HG03135 (cell line): ENCODE results near the gene UBR3.
"Not testable (repeated sequence)": the region's sequence is repeated elsewhere in the genome, so short reads cannot be mapped to it uniquely, and the experiment has no call there.

Experiments
- ATAC-seq: cut with Tn5 transposase; IDR thresholded peaks from one replicate; pipeline ENCODE4 v1.9.1; 2021; ENCODE audit warnings: mild to moderate bottlenecking, moderate library complexity; ENCODE audit not compliant: unreplicated experiment

The UBR3 gene

GRCh38 chr2:169865492-169865891 lies 38.2 kb downstream of the UBR3 start:
- no peak for ATAC-seq

GRCh38 chr2:169866230-169866629 lies 39.0 kb downstream of the UBR3 start:
- ATAC-seq = not testable (repeated sequence)

GRCh38 chr2:169867579-169867978 lies 40.3 kb downstream of the UBR3 start:
- ATAC-seq = no peak

- no peak for ATAC-seq
Observed at GRCh38 chr2:169868951-169869350, 41.7 kb downstream of the UBR3 start.

- not testable (repeated sequence) for ATAC-seq
Observed at GRCh38 chr2:169871369-169871768, 44.1 kb downstream of the UBR3 start.

GRCh38 chr2:169871994-169872393 lies 44.7 kb downstream of the UBR3 start:
- no peak for ATAC-seq

- no peak for ATAC-seq
Observed at GRCh38 chr2:169877398-169877797, 50.1 kb downstream of the UBR3 start.

GRCh38 chr2:169887120-169887519 lies 59.9 kb downstream of the UBR3 start:
- no peak for ATAC-seq

- no peak for ATAC-seq
Observed at GRCh38 chr2:169891593-169892298, 64.5 kb downstream of the UBR3 start.

- ATAC-seq = no peak
Observed at GRCh38 chr2:169892951-169893350, 65.7 kb downstream of the UBR3 start.

- no peak for ATAC-seq
Observed at GRCh38 chr2:169895294-169895985, 68.2 kb downstream of the UBR3 start.

- no peak for ATAC-seq
Observed at GRCh38 chr2:169897834-169898233, 70.6 kb downstream of the UBR3 start.

- ATAC-seq = not testable (repeated sequence)
Observed at GRCh38 chr2:169900103-169900502, 72.8 kb downstream of the UBR3 start.

- no peak for ATAC-seq
Observed at GRCh38 chr2:169900686-169901085, 73.4 kb downstream of the UBR3 start.

GRCh38 chr2:169906731-169907130 lies 79.5 kb downstream of the UBR3 start:
- ATAC-seq = no peak

GRCh38 chr2:169909376-169909775 lies 82.1 kb downstream of the UBR3 start:
- no peak for ATAC-seq

GRCh38 chr2:169910109-169910799 lies 83.0 kb downstream of the UBR3 start:
- no peak for ATAC-seq

- no peak for ATAC-seq
Observed at GRCh38 chr2:169911119-169911518, 83.9 kb downstream of the UBR3 start.

- no peak for ATAC-seq
Observed at GRCh38 chr2:169916623-169917022, 89.4 kb downstream of the UBR3 start.

GRCh38 chr2:169923977-169924376 lies 96.7 kb downstream of the UBR3 start:
- no peak for ATAC-seq

GRCh38 chr2:169925968-169926367 lies 98.7 kb downstream of the UBR3 start:
- ATAC-seq = no peak

- ATAC-seq = no peak
Observed at GRCh38 chr2:169928463-169928864, 101.2 kb downstream of the UBR3 start.
